Natural killer cell (primary cell): ENCODE results near the gene KDM4B. TPM values are rescaled to one million over a fixed set of nuclear protein-coding genes. Genes with fewer than 3 reads are reported as not detected.

Experiments used
- ATAC-seq, 3 donors: fragments of 150-1000 bp in 2 of 3; fragments of 200-7000 bp in 1 of 3; cut with Tn5 transposase; 1 replicate in 1 of 3; 2 replicates in 2 of 3; pipeline ENCODE4 v1.10.0; 2021; ENCODE audit warnings: mild to moderate bottlenecking in 2 of 3, moderate library complexity in 2 of 3
- DNase-seq, 2 donors: peaks; one replicate each; pipeline versions ENCODE4 v3.0.0 to v3.0.0-alpha.2; 2013 to 2021; ENCODE audit warnings: mixed read lengths in 1 of 2
- H3K27ac ChIP-seq: one replicate; pipeline ENCODE4 v1.5.1; 2013; ENCODE audit warnings: mild to moderate bottlenecking, low read length
- H3K27me3 ChIP-seq: one replicate; pipeline ENCODE4 v1.6.1; 2013; ENCODE audit warnings: low read length; ENCODE audit not compliant: control insufficient read depth, insufficient read depth
- H3K36me3 ChIP-seq: one replicate; pipeline ENCODE4 v1.6.1; 2013; ENCODE audit warnings: low read length; ENCODE audit not compliant: control insufficient read depth, insufficient read depth
- H3K4me1 ChIP-seq: one replicate; pipeline ENCODE4 v1.6.1; 2013; ENCODE audit warnings: low read length; ENCODE audit not compliant: control insufficient read depth, insufficient read depth
- H3K4me3 ChIP-seq: one replicate; pipeline ENCODE4 v1.5.1; 2013; ENCODE audit warnings: low read length
- H3K9me3 ChIP-seq: one replicate; pipeline ENCODE4 v1.6.1; 2013; ENCODE audit warnings: low read length; ENCODE audit not compliant: control insufficient read depth, insufficient read depth
- H3K27ac Mint-ChIP-seq, 2 donors: one replicate each; pipeline ENCODE4 v1.8.0; 2022; ENCODE audit warnings: mild to moderate bottlenecking in 2 of 2, mixed read lengths in 2 of 2, moderate library complexity in 1 of 2
- H3K27me3 Mint-ChIP-seq, 2 donors: one replicate each; pipeline ENCODE4 v1.8.0; 2022; ENCODE audit warnings: low read depth in 2 of 2, mixed read lengths in 2 of 2
- H3K36me3 Mint-ChIP-seq: one replicate; pipeline ENCODE4 v1.8.0; 2022; ENCODE audit warnings: mixed read lengths
- H3K4me1 Mint-ChIP-seq, 2 donors: one replicate each; pipeline ENCODE4 v1.8.0; 2022; ENCODE audit warnings: mixed read lengths in 2 of 2
- H3K4me3 Mint-ChIP-seq: one replicate; pipeline ENCODE4 v1.8.0; 2022; ENCODE audit warnings: mild to moderate bottlenecking, moderate library complexity, mixed read lengths
- H3K9me3 Mint-ChIP-seq, 2 donors: one replicate each; pipeline ENCODE4 v1.8.0; 2022; ENCODE audit warnings: mixed read lengths in 2 of 2
- WGBS: methylation state at CpG from one replicate; pipeline ENCODE4 v1.1.7; 2013; ENCODE audit warnings: missing lambda C conversion rate; ENCODE audit not compliant: insufficient coverage; 5-methylcytosine and 5-hydroxymethylcytosine counted together
- intact Hi-C: fragments of 100-400 bp; cut with micrococcal nuclease; formaldehyde crosslinking; loops from one replicate; pipeline ENCODE4 v1.14.2; 2022
- total RNA-seq, 4 donors: library from RNA; stranded (reverse); fragments of 120-200 nt in 1 of 4; gene quantifications; one replicate each; pipeline versions ENCODE4 v1.2.3 to v1.2.4, GENCODE V29; 2013 to 2022
- TF ChIP-seq, protein P1 (sequence below): fragments of 200-600 bp; IDR thresholded peaks from one replicate; pipeline ENCODE4 v1.8.0; 2022; ENCODE audit warnings: antibody characterized with exemption

The KDM4B gene
- total RNA-seq, 3 donors from 2014 or later (not counting 1 experiment from before 2014, with no cell fraction given) = 68.0 to 73.5 (median 68.1) TPM

DNA sequence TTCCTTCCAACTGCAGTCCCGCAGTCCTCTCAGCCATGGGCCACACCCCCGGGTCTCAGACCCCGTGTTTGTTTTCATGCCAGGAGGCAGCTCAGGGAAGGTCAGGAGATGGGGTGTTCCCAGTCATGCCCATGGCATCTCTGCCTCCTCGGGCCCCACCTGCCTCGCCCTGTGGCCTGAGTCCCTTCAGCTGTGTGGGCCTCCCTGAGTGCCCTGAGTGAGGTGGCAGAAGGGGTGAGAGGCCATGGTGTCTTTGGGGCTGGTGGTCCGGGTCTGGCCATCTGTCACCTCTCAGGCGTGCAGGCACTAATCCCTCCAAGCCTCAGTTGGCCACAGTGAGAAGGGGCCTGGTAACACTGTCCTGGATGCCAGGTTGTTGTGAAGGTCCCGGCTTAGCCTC, 10.9 kb upstream of the KDM4B start:
- peaks cover 0 to 4% of the 10 kb centered on the region in 2 donors for H3K4me1 Mint-ChIP-seq
- Histone ChIP-seq H3K36me3 (no peaks in the 10 kb centered on the region), H3K9me3 (no peaks in the 10 kb centered on the region), H3K4me1 (no peaks in the 10 kb centered on the region), H3K27me3 (no peaks in the 10 kb centered on the region), H3K4me3 (no peak overlapping the region), H3K27ac (no peak overlapping the region)
- no peak overlapping the region for H3K4me3 Mint-ChIP-seq
- TF ChIP-seq, protein P1, sequence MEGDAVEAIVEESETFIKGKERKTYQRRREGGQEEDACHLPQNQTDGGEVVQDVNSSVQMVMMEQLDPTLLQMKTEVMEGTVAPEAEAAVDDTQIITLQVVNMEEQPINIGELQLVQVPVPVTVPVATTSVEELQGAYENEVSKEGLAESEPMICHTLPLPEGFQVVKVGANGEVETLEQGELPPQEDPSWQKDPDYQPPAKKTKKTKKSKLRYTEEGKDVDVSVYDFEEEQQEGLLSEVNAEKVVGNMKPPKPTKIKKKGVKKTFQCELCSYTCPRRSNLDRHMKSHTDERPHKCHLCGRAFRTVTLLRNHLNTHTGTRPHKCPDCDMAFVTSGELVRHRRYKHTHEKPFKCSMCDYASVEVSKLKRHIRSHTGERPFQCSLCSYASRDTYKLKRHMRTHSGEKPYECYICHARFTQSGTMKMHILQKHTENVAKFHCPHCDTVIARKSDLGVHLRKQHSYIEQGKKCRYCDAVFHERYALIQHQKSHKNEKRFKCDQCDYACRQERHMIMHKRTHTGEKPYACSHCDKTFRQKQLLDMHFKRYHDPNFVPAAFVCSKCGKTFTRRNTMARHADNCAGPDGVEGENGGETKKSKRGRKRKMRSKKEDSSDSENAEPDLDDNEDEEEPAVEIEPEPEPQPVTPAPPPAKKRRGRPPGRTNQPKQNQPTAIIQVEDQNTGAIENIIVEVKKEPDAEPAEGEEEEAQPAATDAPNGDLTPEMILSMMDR = no peak
- ATAC-seq (no peak), DNase-seq (no peak)
- no peaks in the 10 kb centered on the region for H3K9me3 Mint-ChIP-seq
- no peak overlapping the region for H3K27ac Mint-ChIP-seq
- no peaks in the 10 kb centered on the region for H3K27me3 Mint-ChIP-seq
- intact Hi-C loops = no loop called here
- H3K36me3 Mint-ChIP-seq = no peaks in the 10 kb centered on the region
- over 99% methylated on average over 8 of the region's 8 CpGs for WGBS

DNA sequence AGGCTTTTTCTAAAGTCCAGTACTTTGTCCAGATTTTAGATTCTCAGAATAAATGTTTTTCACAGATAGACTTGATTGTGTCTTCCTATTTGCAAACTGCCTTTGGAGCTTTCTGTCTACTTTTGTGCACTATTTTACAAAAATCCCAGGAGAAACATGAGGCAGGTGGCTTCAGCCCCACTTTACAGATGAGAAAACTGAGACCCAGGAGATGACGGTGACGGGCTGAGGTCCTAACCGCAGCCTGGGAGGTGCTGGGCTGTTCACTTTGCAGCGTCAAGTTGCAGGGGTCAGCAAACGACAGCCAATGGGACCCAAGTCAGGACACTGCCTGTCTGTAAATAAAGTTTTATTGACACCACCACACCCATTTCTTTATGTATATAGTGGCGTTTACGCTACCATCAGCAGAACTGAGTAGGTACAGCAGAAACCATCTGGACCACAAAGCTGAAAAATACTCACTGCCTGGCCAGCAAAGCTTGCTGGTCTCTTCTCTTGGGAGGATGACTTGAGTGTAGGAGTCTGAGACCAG, 6.8 kb upstream of the KDM4B start:
- H3K4me3 ChIP-seq = no peak overlapping the region
- no peaks in the 10 kb centered on the region for H3K4me1 ChIP-seq
- H3K27me3 Mint-ChIP-seq = no peaks in the 10 kb centered on the region
- H3K9me3 ChIP-seq = no peaks in the 10 kb centered on the region
- H3K27ac Mint-ChIP-seq = no peak overlapping the region
- ATAC-seq (no peak), DNase-seq (no peak)
- no peak overlapping the region for H3K27ac ChIP-seq
- no peaks in the 10 kb centered on the region for H3K36me3 ChIP-seq
- no peaks in the 10 kb centered on the region for H3K36me3 Mint-ChIP-seq
- intact Hi-C loops = no loop called here
- H3K4me1 Mint-ChIP-seq = no peaks in the 10 kb centered on the region
- H3K4me3 Mint-ChIP-seq = no peak overlapping the region
- WGBS = 99% methylated on average over 7 of the region's 7 CpGs
- no peaks in the 10 kb centered on the region for H3K27me3 ChIP-seq
- TF ChIP-seq, protein P1 = no peak
- H3K9me3 Mint-ChIP-seq = no peaks in the 10 kb centered on the region

DNA sequence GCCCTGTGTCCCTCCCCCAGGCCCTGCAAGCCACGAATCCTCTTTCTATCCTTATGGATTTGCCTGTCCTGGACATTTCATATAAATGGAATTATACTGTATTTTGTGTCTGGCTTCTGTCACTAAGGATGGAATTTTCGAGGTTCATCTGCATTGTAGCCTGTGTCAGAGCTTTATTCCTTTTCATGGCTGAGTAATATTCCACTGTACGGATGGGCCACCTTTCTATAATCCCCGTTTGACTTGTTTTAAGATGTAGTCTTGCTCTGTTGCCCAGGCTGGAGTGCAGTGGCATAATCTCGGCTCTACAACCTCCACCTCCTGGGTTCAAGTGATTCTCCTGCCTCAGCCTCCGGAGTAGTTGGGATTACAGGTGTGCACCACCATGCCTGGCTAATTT, 3.9 kb upstream of the KDM4B start:
- no peak overlapping the region for H3K27ac ChIP-seq
- intact Hi-C loops = no loop called here
- no peaks in the 10 kb centered on the region for H3K9me3 ChIP-seq
- no peaks in the 10 kb centered on the region for H3K9me3 Mint-ChIP-seq
- H3K4me1 ChIP-seq = peaks cover 15% of the 10 kb centered on the region
- no peak overlapping the region for H3K4me3 Mint-ChIP-seq
- no peak overlapping the region for H3K27ac Mint-ChIP-seq
- ATAC-seq = no peak
- TF ChIP-seq, protein P1 = no peak
- 98% methylated on average over 6 of the region's 6 CpGs for WGBS
- no peak for DNase-seq
- no peak overlapping the region for H3K4me3 ChIP-seq
- no peaks in the 10 kb centered on the region for H3K36me3 ChIP-seq
- H3K27me3 Mint-ChIP-seq = no peaks in the 10 kb centered on the region
- no peaks in the 10 kb centered on the region for H3K36me3 Mint-ChIP-seq
- no peaks in the 10 kb centered on the region for H3K27me3 ChIP-seq
- H3K4me1 Mint-ChIP-seq = peaks cover 10 to 14% of the 10 kb centered on the region in 2 donors

DNA sequence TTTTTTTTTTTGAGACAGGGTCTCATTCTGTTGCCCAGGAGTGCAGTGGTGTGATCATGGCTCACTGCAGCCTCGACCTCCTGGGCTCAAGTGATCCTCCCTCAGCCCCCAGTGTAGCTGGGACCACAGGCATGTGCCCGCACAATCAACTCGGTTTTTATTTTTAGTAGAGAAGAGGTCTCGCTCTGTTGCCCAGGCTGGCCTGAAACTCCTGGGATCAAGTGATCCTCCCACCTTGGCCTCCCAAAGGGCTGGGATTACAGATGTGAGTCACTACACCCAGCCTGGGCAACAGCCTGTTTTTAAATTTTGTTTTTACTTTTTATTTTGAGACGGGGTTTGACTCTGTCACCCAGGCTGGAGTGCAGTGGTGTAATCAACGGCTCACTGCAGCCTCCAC, 2.3 kb upstream of the KDM4B start:
- peaks cover 30% of the 10 kb centered on the region for H3K4me1 ChIP-seq
- H3K27ac ChIP-seq = no peak overlapping the region
- H3K9me3 Mint-ChIP-seq = no peaks in the 10 kb centered on the region
- H3K9me3 ChIP-seq = no peaks in the 10 kb centered on the region
- TF ChIP-seq, protein P1 = no peak
- peaks cover 26 to 29% of the 10 kb centered on the region in 2 donors for H3K4me1 Mint-ChIP-seq
- no peaks in the 10 kb centered on the region for H3K27me3 Mint-ChIP-seq
- no peaks in the 10 kb centered on the region for H3K36me3 ChIP-seq
- intact Hi-C loops = no loop called here
- 92% methylated on average over 6 of the region's 6 CpGs for WGBS
- H3K27me3 ChIP-seq = no peaks in the 10 kb centered on the region
- H3K4me3 ChIP-seq = no peak overlapping the region
- no peak overlapping the region for H3K27ac Mint-ChIP-seq
- H3K4me3 Mint-ChIP-seq = no peak overlapping the region
- ATAC-seq (no peak), DNase-seq (no peak)
- H3K36me3 Mint-ChIP-seq = no peaks in the 10 kb centered on the region
